Sigmoid colon (tissue), 7 donors: ENCODE results near the gene KRT80. TPM values are rescaled to one million over a fixed set of nuclear protein-coding genes. Genes with fewer than 3 reads are reported as not detected.

Experiments used
- DNase-seq: peaks from one replicate; pipeline ENCODE4 v3.0.0-alpha.2; 2019
- H3K27ac ChIP-seq, 4 donors: fragments of 200-600 bp; sonication (generic); one replicate each; pipeline ENCODE4 v1.5.1; 2016 to 2019; ENCODE audit warnings: mild to moderate bottlenecking in 1 of 4
- H3K27me3 ChIP-seq, 3 donors: fragments of 200-600 bp; sonication (generic); one replicate each; pipeline ENCODE4 v1.5.1; 2019; ENCODE audit warnings: mild to moderate bottlenecking in 1 of 3
- H3K36me3 ChIP-seq, 4 donors: fragments of 200-600 bp; sonication (generic); one replicate each; pipeline ENCODE4 v1.5.1; 2016 to 2019
- H3K4me1 ChIP-seq, 4 donors: fragments of 200-600 bp; sonication (generic); one replicate each; pipeline ENCODE4 v1.5.1; 2017 to 2019
- H3K4me3 ChIP-seq, 4 donors: fragments of 200-600 bp; sonication (generic); one replicate each; pipeline ENCODE4 v1.5.1; 2017 to 2019; ENCODE audit warnings: mild to moderate bottlenecking in 2 of 4, moderate library complexity in 1 of 4
- H3K9me3 ChIP-seq, 4 donors: fragments of 200-600 bp in 3 of 4; sonication (generic) in 3 of 4; one replicate each; pipeline versions ENCODE4 v1.5.1 to v1.6.1; 2013 to 2019
- EP300 ChIP-seq, 4 donors: sonication (generic); formaldehyde crosslinking; IDR thresholded peaks; one replicate each; pipeline ENCODE4 v1.6.1; 2017; ENCODE audit warnings: antibody characterized with exemption in 4 of 4
- POLR2A ChIP-seq, 2 donors: fragments of 450-650 bp; IDR thresholded peaks; one replicate each; pipeline ENCODE4 v1.6.1; 2016; ENCODE audit warnings: antibody characterized with exemption in 2 of 2, mild to moderate bottlenecking in 2 of 2, moderate library complexity in 2 of 2
- POLR2AphosphoS5 ChIP-seq, 4 donors: sonication (generic); formaldehyde crosslinking; IDR thresholded peaks; one replicate each; pipeline ENCODE4 v1.6.1; 2017; ENCODE audit warnings: antibody characterized with exemption in 4 of 4
- WGBS, 2 donors: extraction: QIAGEN DNeasy Blood & Tissue Kit; methylation state at CpG; one replicate each; pipeline ENCODE4 v1.1.7; 2013; 5-methylcytosine and 5-hydroxymethylcytosine counted together
- intact Hi-C: fragments of 100-400 bp; cut with DNase I; formaldehyde crosslinking; loops from one replicate; pipeline ENCODE4 v1.15.1; 2023
- polyA plus RNA-seq, 3 donors: library from polyadenylated mRNA; stranded (reverse); fragments of 200-250 nt; gene quantifications; one replicate each; pipeline ENCODE4 v1.2.3, GENCODE V29; 2013
- total RNA-seq, 4 donors: library from RNA; depleted of rRNA; stranded (reverse); fragments of >200 nt; gene quantifications; one replicate each; pipeline ENCODE4 v1.1.0, GENCODE V29; 2016
- TF ChIP-seq, protein P1 (sequence below), 4 experiments: fragments of 450-650 bp in 3 of 4; fragments of 200-600 bp in 1 of 4; IDR thresholded peaks; one replicate each; pipeline ENCODE4 v1.5.1; 2016 to 2019; ENCODE audit warnings: antibody characterized with exemption in 4 of 4, mild to moderate bottlenecking in 3 of 4, moderate library complexity in 2 of 4
- donor health status: healthy with polysubstance abuse.
- donor health status: Bipolar disorder and iron deficiency.
- donor health status: healthy.

The KRT80 gene
- total and polyA plus RNA-seq, 7 donors = under 0.01 to 0.34 TPM; not detected in 5

DNA sequence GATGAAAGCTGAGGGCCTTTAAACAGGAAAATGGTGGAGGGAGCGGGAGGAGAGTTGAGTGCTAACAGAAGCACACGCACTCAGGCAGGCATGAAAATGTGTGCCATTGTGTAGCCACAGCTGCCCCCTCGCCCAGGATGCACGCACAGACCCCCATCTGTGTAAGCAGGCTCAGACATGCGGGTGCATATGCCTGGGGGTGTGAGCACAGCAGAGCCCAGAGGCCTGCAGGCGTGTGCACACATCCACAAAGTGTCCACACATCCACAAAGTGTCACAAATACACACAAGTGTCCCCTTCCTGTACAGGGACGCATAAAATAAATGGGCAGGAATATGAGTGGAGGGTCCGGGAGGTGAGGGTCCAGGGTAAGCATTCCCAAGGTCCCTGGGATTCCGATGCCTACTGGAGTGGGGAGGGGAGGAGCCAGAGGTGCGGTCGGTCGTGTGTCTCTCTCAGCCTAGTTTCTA lies 40.4 kb upstream of the KRT80 start:
- Histone ChIP-seq H3K4me3 (no peak overlapping the region), H3K27ac (peak overlapping the region in 1 of 4 donors; percentile 48), H3K36me3 (no peaks in the 10 kb centered on the region), H3K4me1 (peaks cover 0 to 30% (median 18%) of the 10 kb centered on the region in 4 donors), H3K27me3 (peaks cover 10 to 33% (median 23%) of the 10 kb centered on the region in 3 donors), H3K9me3 (no peaks in the 10 kb centered on the region)
- 67 to 79% methylated on average over 12 of the region's 12 CpGs for WGBS, 2 donors
- intact Hi-C loops = no loop called here
- peak; percentile 48 for DNase-seq
- no peak for TF ChIP-seq POLR2A (IDR thresholded peaks at IDR 0.05)
- no peak for TF ChIP-seq POLR2AphosphoS5 (IDR thresholded peaks at IDR 0.05)
- no peak for TF ChIP-seq EP300 (IDR thresholded peaks at IDR 0.05)
- TF ChIP-seq, protein P1, sequence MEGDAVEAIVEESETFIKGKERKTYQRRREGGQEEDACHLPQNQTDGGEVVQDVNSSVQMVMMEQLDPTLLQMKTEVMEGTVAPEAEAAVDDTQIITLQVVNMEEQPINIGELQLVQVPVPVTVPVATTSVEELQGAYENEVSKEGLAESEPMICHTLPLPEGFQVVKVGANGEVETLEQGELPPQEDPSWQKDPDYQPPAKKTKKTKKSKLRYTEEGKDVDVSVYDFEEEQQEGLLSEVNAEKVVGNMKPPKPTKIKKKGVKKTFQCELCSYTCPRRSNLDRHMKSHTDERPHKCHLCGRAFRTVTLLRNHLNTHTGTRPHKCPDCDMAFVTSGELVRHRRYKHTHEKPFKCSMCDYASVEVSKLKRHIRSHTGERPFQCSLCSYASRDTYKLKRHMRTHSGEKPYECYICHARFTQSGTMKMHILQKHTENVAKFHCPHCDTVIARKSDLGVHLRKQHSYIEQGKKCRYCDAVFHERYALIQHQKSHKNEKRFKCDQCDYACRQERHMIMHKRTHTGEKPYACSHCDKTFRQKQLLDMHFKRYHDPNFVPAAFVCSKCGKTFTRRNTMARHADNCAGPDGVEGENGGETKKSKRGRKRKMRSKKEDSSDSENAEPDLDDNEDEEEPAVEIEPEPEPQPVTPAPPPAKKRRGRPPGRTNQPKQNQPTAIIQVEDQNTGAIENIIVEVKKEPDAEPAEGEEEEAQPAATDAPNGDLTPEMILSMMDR (IDR thresholded peaks at IDR 0.05) = no peak

GRCh38 chr12:52231305-52232202 lies 39.7 kb upstream of the KRT80 start:
- peaks cover 0 to 30% (median 18%) of the 10 kb centered on the region in 4 donors for H3K4me1 ChIP-seq
- intact Hi-C loops = no loop called here
- TF ChIP-seq, protein P1 (IDR thresholded peaks at IDR 0.05) = no peak
- TF ChIP-seq POLR2AphosphoS5 (IDR thresholded peaks at IDR 0.05) (no peak), POLR2A (IDR thresholded peaks at IDR 0.05) (no peak), EP300 (IDR thresholded peaks at IDR 0.05) (no peak)
- no peak overlapping the region for H3K4me3 ChIP-seq
- H3K27me3 ChIP-seq = peaks cover 10 to 33% (median 23%) of the 10 kb centered on the region in 3 donors
- peak overlapping the region in 1 of 4 donors; percentile 48 for H3K27ac ChIP-seq
- WGBS, 2 donors = 51 to 67% methylated on average over 16 of the region's 16 CpGs
- H3K9me3 ChIP-seq = no peaks in the 10 kb centered on the region
- peak; percentile 54 for DNase-seq
- no peaks in the 10 kb centered on the region for H3K36me3 ChIP-seq

- WGBS, 2 donors = 73 to 78% methylated on average over 8 of the region's 8 CpGs
- peak; percentile 52 for DNase-seq
Observed at GRCh38 chr12:52230364-52231281, 38.8 kb upstream of the KRT80 start.

DNA sequence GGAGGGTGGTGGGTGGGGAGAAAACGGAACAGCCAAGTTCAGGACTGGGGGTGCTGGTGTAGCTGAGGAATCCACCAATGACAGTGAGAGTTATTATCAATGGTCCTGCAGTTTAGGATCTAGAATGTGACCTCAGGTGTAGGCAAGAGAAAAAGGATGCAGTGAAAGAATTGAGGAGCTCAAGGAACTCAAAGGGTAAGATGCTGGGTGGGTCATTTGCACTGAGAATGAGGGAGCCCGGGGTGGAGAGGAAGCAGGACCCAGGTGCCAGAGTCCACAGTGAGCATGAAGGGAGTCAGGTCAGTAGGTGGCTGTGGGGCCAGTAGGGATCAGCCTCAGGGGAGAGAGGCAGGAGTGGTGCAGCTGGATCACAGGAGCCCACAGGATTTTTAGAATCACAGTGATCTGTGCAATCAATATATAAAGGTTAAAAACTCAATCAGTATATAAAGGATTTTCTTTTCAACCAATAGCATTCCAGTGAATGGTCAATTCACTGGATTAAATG lies 38.1 kb upstream of the KRT80 start:
- intact Hi-C loops = no loop called here
- 58 to 78% methylated on average over 2 of the region's 2 CpGs for WGBS, 2 donors

More at GRCh38 chr12:52230364-52231281, 38.8 kb upstream of the KRT80 start:
- Histone ChIP-seq H3K27me3 (peaks cover 10 to 33% (median 23%) of the 10 kb centered on the region in 3 donors), H3K36me3 (no peaks in the 10 kb centered on the region), H3K27ac (peak overlapping the region in 1 of 4 donors; percentile 12), H3K9me3 (no peaks in the 10 kb centered on the region), H3K4me3 (no peak overlapping the region), H3K4me1 (peaks cover 0 to 30% (median 18%) of the 10 kb centered on the region in 4 donors)
- no peak for TF ChIP-seq POLR2A (IDR thresholded peaks at IDR 0.05)
- TF ChIP-seq EP300 (IDR thresholded peaks at IDR 0.05) = no peak
- no peak for TF ChIP-seq POLR2AphosphoS5 (IDR thresholded peaks at IDR 0.05)
- TF ChIP-seq, protein P1 (IDR thresholded peaks at IDR 0.05) = no peak
- intact Hi-C loops = no loop called here

More for the DNA sequence above, 38.1 kb upstream of the KRT80 start:
- peaks cover 10 to 33% (median 23%) of the 10 kb centered on the region in 3 donors for H3K27me3 ChIP-seq
- H3K27ac ChIP-seq = no peak overlapping the region
- H3K9me3 ChIP-seq = no peaks in the 10 kb centered on the region
- no peak overlapping the region for H3K4me3 ChIP-seq
- DNase-seq = peak; percentile 27
- TF ChIP-seq POLR2AphosphoS5 (IDR thresholded peaks at IDR 0.05) (no peak), POLR2A (IDR thresholded peaks at IDR 0.05) (no peak)
- TF ChIP-seq, protein P1 (IDR thresholded peaks at IDR 0.05) = no peak
- peaks cover 0 to 30% (median 18%) of the 10 kb centered on the region in 4 donors for H3K4me1 ChIP-seq
- H3K36me3 ChIP-seq = no peaks in the 10 kb centered on the region
